H1 (cell line): ENCODE measurements around the gene SETD1B. TPM values are rescaled to one million over a fixed set of nuclear protein-coding genes. Genes with fewer than 3 reads are reported as not detected.

ENCODE experiments used
- CTCF ChIA-PET: fragments of 300-600 bp; sonication (Branson Sonifier 250); formaldehyde crosslinking; loops from one replicate; lab custom pipeline; 2021; ENCODE audit not compliant: partially characterized antibody; lab: Charles Lee
- POLR2A ChIA-PET: fragments of 300-600 bp; sonication (Branson Sonifier 250); formaldehyde crosslinking; loops from one replicate; lab custom pipeline; 2021; ENCODE audit warnings: inconsistent platforms; ENCODE audit not compliant: partially characterized antibody; lab: Charles Lee
- DNase-seq, 2 experiments: peaks; one replicate each; pipeline versions ENCODE4 v3.0.0 to v3.0.0-alpha.2; 2010 to 2022; ENCODE audit warnings: low spot score in 2 of 2, low read depth in 1 of 2, mixed read lengths in 1 of 2
- FAIRE-seq: peaks from 2 replicates; lab custom pipeline; 2011; peaks lifted over from hg19 to GRCh38; lab: Jason Lieb, UNC
- H2AFZ ChIP-seq: 2 replicates; pipeline ENCODE4 v1.8.1; 2012; ENCODE audit warnings: low read length, inconsistent platforms
- H2AK5ac ChIP-seq: 2 replicates; pipeline ENCODE4 v1.6.1; 2013; ENCODE audit warnings: low read depth, low read length
- H2BK120ac ChIP-seq: replicated peaks from 2 replicates; pipeline ENCODE3; 2013; ENCODE audit warnings: low read depth, low read length, inconsistent platforms
- H2BK12ac ChIP-seq: 2 replicates; pipeline ENCODE4 v1.6.1; 2013; ENCODE audit warnings: low read depth, low read length
- H2BK15ac ChIP-seq: 2 replicates; pipeline ENCODE4 v1.6.1; 2013; ENCODE audit warnings: low read length
- H2BK20ac ChIP-seq: 2 replicates; pipeline ENCODE4 v1.6.1; 2013; ENCODE audit warnings: low read length
- H2BK5ac ChIP-seq: 2 replicates; pipeline ENCODE4 v1.6.1; 2013; ENCODE audit warnings: low read depth, low read length
- H3K14ac ChIP-seq: 2 replicates; pipeline ENCODE4 v1.6.1; 2013; ENCODE audit warnings: inconsistent platforms; ENCODE audit not compliant: insufficient read length
- H3K18ac ChIP-seq: 2 replicates; pipeline ENCODE4 v1.6.1; 2013; ENCODE audit warnings: low read length; ENCODE audit errors: extremely low read depth
- H3K23ac ChIP-seq: 2 replicates; pipeline ENCODE4 v1.6.1; 2013; ENCODE audit warnings: inconsistent platforms; ENCODE audit not compliant: insufficient read length
- H3K23me2 ChIP-seq: 2 replicates; pipeline ENCODE4 v1.6.1; 2013; ENCODE audit warnings: low read depth, low read length
- H3K27ac ChIP-seq: 2 replicates; pipeline ENCODE4 v1.6.1; 2011; ENCODE audit warnings: low read depth, low read length, inconsistent platforms
- H3K27me3 ChIP-seq, 4 experiments: replicated peaks in 1 of 4; 1 replicate in 1 of 4; 2 replicates in 3 of 4; pipeline versions ENCODE4 v1.6.1 to v1.8.1; 2011 to 2013; ENCODE audit warnings: low read length in 3 of 4, mild to moderate bottlenecking in 3 of 4, inconsistent platforms in 2 of 4, mixed read lengths in 2 of 4, moderate library complexity in 1 of 4; ENCODE audit not compliant: control insufficient read depth in 3 of 4, insufficient read depth in 3 of 4; ENCODE audit errors: extremely low read depth in 1 of 4
- H3K36me3 ChIP-seq, 4 experiments: 2 replicates each; pipeline versions ENCODE4 v1.6.1 to v1.8.1; 2011 to 2013; ENCODE audit warnings: mild to moderate bottlenecking in 4 of 4, low read length in 3 of 4, moderate library complexity in 2 of 4, control low read depth in 1 of 4, inconsistent platforms in 1 of 4; ENCODE audit not compliant: insufficient read depth in 4 of 4, control insufficient read depth in 2 of 4
- H3K4ac ChIP-seq: replicated peaks from 2 replicates; pipeline ENCODE3; 2013; ENCODE audit warnings: low read length, low read depth, mixed read lengths, inconsistent platforms; ENCODE audit not compliant: insufficient read length
- H3K4me1 ChIP-seq, 4 experiments: replicated peaks in 1 of 4; 1 replicate in 1 of 4; 2 replicates in 3 of 4; pipeline versions ENCODE4 v1.6.1 to v1.8.1; 2011 to 2013; ENCODE audit warnings: low read length in 3 of 4, inconsistent platforms in 2 of 4, mixed read lengths in 1 of 4; ENCODE audit not compliant: insufficient read depth in 4 of 4, control insufficient read depth in 3 of 4
- H3K4me2 ChIP-seq, 2 experiments: 2 replicates each; pipeline versions ENCODE4 v1.6.1 to v1.8.1; 2011 to 2013; ENCODE audit warnings: low read depth in 2 of 2, low read length in 2 of 2, control low read depth in 1 of 2, inconsistent platforms in 1 of 2, mild to moderate bottlenecking in 1 of 2; ENCODE audit not compliant: insufficient read depth in 1 of 2
- H3K4me3 ChIP-seq, 4 experiments: fragments of 200-600, 300-600 bp in 1 of 4; sonication (generic), shearing (Covaris generic), sonication (Bioruptor Twin) in 1 of 4; 2 replicates each; pipeline versions ENCODE4 v1.5.1 to v1.8.1; 2011 to 2016; ENCODE audit warnings: low read length in 4 of 4, low read depth in 3 of 4, control low read depth in 2 of 4, inconsistent platforms in 2 of 4, mild to moderate bottlenecking in 2 of 4, mixed read lengths in 1 of 4, moderate library complexity in 1 of 4; ENCODE audit not compliant: insufficient read depth in 2 of 4; ENCODE audit errors: extremely low read depth in 1 of 4
- H3K56ac ChIP-seq: replicated peaks from 2 replicates; pipeline ENCODE3; 2013; ENCODE audit warnings: low read depth, mild to moderate bottlenecking, mixed read lengths, low read length, inconsistent platforms; ENCODE audit not compliant: insufficient read length
- H3K79me1 ChIP-seq: 2 replicates; pipeline ENCODE4 v1.6.1; 2013; ENCODE audit warnings: low read depth, low read length, control low read depth
- H3K79me2 ChIP-seq, 2 experiments: 2 replicates each; pipeline versions ENCODE4 v1.6.1 to v1.8.1; 2012 to 2013; ENCODE audit warnings: low read length in 2 of 2, mild to moderate bottlenecking in 2 of 2, inconsistent platforms in 1 of 2; ENCODE audit not compliant: insufficient read depth in 2 of 2, control insufficient read depth in 1 of 2
- H3K9ac ChIP-seq, 4 experiments: replicated peaks in 1 of 4; 1 replicate in 1 of 4; 2 replicates in 3 of 4; pipeline versions ENCODE4 v1.6.1 to v1.8.1; 2011 to 2013; ENCODE audit warnings: low read depth in 3 of 4, low read length in 3 of 4, control low read depth in 2 of 4, mild to moderate bottlenecking in 2 of 4, moderate library complexity in 2 of 4, inconsistent platforms in 1 of 4; ENCODE audit errors: extremely low read depth in 1 of 4
- H3K9me3 ChIP-seq, 2 experiments: 2 replicates each; pipeline versions ENCODE4 v1.6.1 to v1.8.1; 2012 to 2013; ENCODE audit warnings: mild to moderate bottlenecking in 2 of 2, moderate library complexity in 2 of 2, control low read depth in 1 of 2, inconsistent platforms in 1 of 2, low read depth in 1 of 2, low read length in 1 of 2, mixed read lengths in 1 of 2; ENCODE audit not compliant: insufficient read depth in 2 of 2
- H4K20me1 ChIP-seq, 2 experiments: replicated peaks in 1 of 2; 2 replicates each; pipeline versions ENCODE3 to v1.8.1; 2011 to 2013; ENCODE audit warnings: inconsistent platforms in 2 of 2, low read length in 2 of 2, mild to moderate bottlenecking in 1 of 2; ENCODE audit not compliant: insufficient read depth in 2 of 2, control insufficient read depth in 1 of 2
- H4K5ac ChIP-seq: 2 replicates; pipeline ENCODE4 v1.6.1; 2013; ENCODE audit warnings: low read length, low read depth, mixed read lengths, inconsistent platforms; ENCODE audit not compliant: insufficient read length
- H4K8ac ChIP-seq: 2 replicates; pipeline ENCODE4 v1.8.0; 2013; ENCODE audit warnings: mild to moderate bottlenecking, moderate library complexity, low read length, inconsistent platforms; ENCODE audit not compliant: insufficient read depth; ENCODE audit errors: extremely low read depth
- H4K91ac ChIP-seq: replicated peaks from 2 replicates; pipeline ENCODE3; 2013; ENCODE audit warnings: low read length, mixed read lengths, inconsistent platforms; ENCODE audit not compliant: insufficient read length
- CHD1 ChIP-seq: IDR thresholded peaks from 2 replicates; pipeline ENCODE4 v1.6.1; 2012; ENCODE audit warnings: low read depth, low read length, improper control_type of control experiment
- CTCF ChIP-seq, 3 experiments: IDR thresholded peaks; 1 replicate in 2 of 3; 2 replicates in 1 of 3; pipeline versions ENCODE4 v1.5.1 to v1.6.1; 2011; ENCODE audit warnings: low read length in 3 of 3, mild to moderate bottlenecking in 3 of 3, inconsistent platforms in 2 of 3, low read depth in 1 of 3, moderate library complexity in 1 of 3; ENCODE audit not compliant: insufficient read depth in 1 of 3; ENCODE audit errors: control extremely low read depth in 1 of 3
- SP2 ChIP-seq: IDR thresholded peaks from 2 replicates; pipeline ENCODE4 v1.6.1; 2012; ENCODE audit warnings: mild to moderate bottlenecking, low read length, inconsistent platforms
- WGBS, 2 experiments: shearing (Covaris generic) in 1 of 2; methylation state at CpG; one replicate each; pipeline versions ENCODE4 v1.1.6 to v1.1.7; 2013 to 2015; ENCODE audit warnings: low lambda C conversion rate in 2 of 2, mixed read lengths in 2 of 2, inconsistent platforms in 1 of 2, low coverage in 1 of 2, missing lambda C conversion rate in 1 of 2; ENCODE audit not compliant: insufficient replicate concordance in 2 of 2, insufficient coverage in 1 of 2, insufficient read length in 1 of 2; ENCODE audit errors: extremely low coverage in 1 of 2, missing lambda C conversion rate in 1 of 2; 5-methylcytosine and 5-hydroxymethylcytosine counted together
- polyA plus RNA-seq, 7 experiments: library from polyadenylated mRNA; depleted of rRNA in 3 of 7; stranded (reverse) in 5 of 7; unstranded in 2 of 7; fragments of >200 nt in 5 of 7; fragments of 200-250 nt in 2 of 7; gene quantifications; 1 replicate in 5 of 7; 2 replicates in 1 of 7; 4 replicates in 1 of 7; pipeline versions ENCODE4 v1.2.1 to v1.2.3, GENCODE V29; 2011 to 2013; ENCODE audit warnings: missing spikeins in 2 of 7, mixed read lengths in 2 of 7
- total RNA-seq: library from RNA; stranded (reverse); fragmentation: NEBNext Ultra II Directional; extraction: Animal tissue kit (Norgen Biotek cat#: 25700); gene quantifications from 2 replicates; pipeline ENCODE4 v1.2.1, GENCODE V29; 2021

The SETD1B gene
- total and polyA plus RNA-seq, 2 of the 8 experiments (the other 6 are each of a cell fraction or from before 2014, with no cell fraction given), result 1.3 to 17.7 TPM

- CTCF ChIA-PET, result interaction anchor here (0.7 to 1.3 kb wide), 6 partner anchors 9 to 56 kb away, joined by 3 to 4 read pairs (median 3); partner anchors contain the start of gene RHOF
- WGBS, 2 experiments, result 86% methylated on average over 13 of the region's 13 CpGs; no CpG with 5 or more reads in 1 of the 2 experiments
These were observed 45.9 kb downstream of the SETD1B start for GRCh38 chr12:121849665-121850064.

More at GRCh38 chr12:121849665-121850064, 45.9 kb downstream of the SETD1B start:
- Histone ChIP-seq H3K36me3 (no peaks in the 10 kb centered on the region), H4K91ac (no peak overlapping the region), H3K4me3 (no peak overlapping the region), H3K27me3 (no peaks in the 10 kb centered on the region), H3K9ac (no peak overlapping the region), H3K56ac (no peak overlapping the region), H3K4ac (no peak overlapping the region), H4K20me1 (no peaks in the 10 kb centered on the region), H3K79me1 (no peaks in the 10 kb centered on the region), H3K14ac (no peak overlapping the region), H3K4me1 (no peaks in the 10 kb centered on the region), H3K27ac (no peak overlapping the region), H2BK5ac (no peak overlapping the region), H3K79me2 (no peaks in the 10 kb centered on the region), H3K4me2 (no peak overlapping the region), H3K18ac (no peak overlapping the region), H3K9me3 (no peaks in the 10 kb centered on the region), H3K23ac (no peak overlapping the region), H2BK20ac (no peak overlapping the region)
- POLR2A ChIA-PET, result no interaction called here
- DNase-seq, result no peak
- TF ChIP-seq CHD1, result no peak
- TF ChIP-seq SP2, result no peak
- TF ChIP-seq CTCF (IDR thresholded peaks at IDR 0.05; ENCODE audit: control extremely low read depth in 1 of 3, insufficient read depth in 1 of 3, low read depth in 1 of 3, low read length in 3 of 3), result peak in 1 of 3 experiments; percentile 14; a peak in 1 of 4 replicates
- TF ChIP-seq, all 59 proteins: peak for 1
- no peak overlapping the region for H4K8ac ChIP-seq
- H3K23me2 ChIP-seq, result no peaks in the 10 kb centered on the region
- no peak for FAIRE-seq
- H2AK5ac ChIP-seq, result no peak overlapping the region
- no peak overlapping the region for H2BK120ac ChIP-seq
- no peak overlapping the region for H4K5ac ChIP-seq
- no peak overlapping the region for H2BK12ac ChIP-seq
- H2AFZ ChIP-seq, result no peak overlapping the region
- H2BK15ac ChIP-seq, result no peak overlapping the region
